Uterus (tissue), 4 donors: Measurements from ENCODE around the gene KIF1A. TPM values are rescaled to one million over a fixed set of nuclear protein-coding genes. Genes with fewer than 3 reads are reported as not detected.
"Not testable (repeated sequence)": the region's sequence is repeated elsewhere in the genome, so short reads cannot be mapped to it uniquely, and the experiment has no call there.

Experiments used
- DNase-seq, 2 donors: peaks; one replicate each; pipeline ENCODE4 v3.0.0-alpha.2; 2019 to 2020
- H3K27ac ChIP-seq, 2 donors: fragments of 200-600 bp; sonication (generic); 1 replicate in 1 of 2; 2 replicates in 1 of 2; pipeline ENCODE4 v1.5.1; 2016 to 2018
- H3K27me3 ChIP-seq, 2 donors: fragments of 200-600 bp; sonication (generic); one replicate each; pipeline ENCODE4 v1.5.1; 2018 to 2019; ENCODE audit warnings: control low read depth in 1 of 2
- H3K36me3 ChIP-seq, 2 donors: fragments of 200-600 bp; sonication (generic); one replicate each; pipeline ENCODE4 v1.5.1; 2019; ENCODE audit warnings: control low read depth in 1 of 2
- H3K4me1 ChIP-seq, 2 donors: fragments of 200-600 bp; sonication (generic); one replicate each; pipeline ENCODE4 v1.5.1; 2018 to 2019; ENCODE audit warnings: control low read depth in 1 of 2
- H3K4me3 ChIP-seq, 2 donors: fragments of 200-600 bp; sonication (generic); 1 replicate in 1 of 2; 2 replicates in 1 of 2; pipeline ENCODE4 v1.5.1; 2018 to 2019; ENCODE audit warnings: mild to moderate bottlenecking in 1 of 2
- H3K9me3 ChIP-seq, 2 donors: fragments of 200-600 bp; sonication (generic); one replicate each; pipeline ENCODE4 v1.5.1; 2019; ENCODE audit warnings: control low read depth in 1 of 2
- POLR2A ChIP-seq, 2 donors: fragments of 450-650 bp; IDR thresholded peaks; one replicate each; pipeline ENCODE4 v1.6.1; 2016; ENCODE audit warnings: antibody characterized with exemption in 2 of 2, mild to moderate bottlenecking in 1 of 2, moderate library complexity in 1 of 2
- intact Hi-C: fragments of 100-400 bp; cut with DNase I; formaldehyde crosslinking; loops from one replicate; pipeline ENCODE4 v1.15.1; 2023; ENCODE audit warnings: low total_unique reads
- total RNA-seq, 4 donors: library from RNA; depleted of rRNA in 3 of 4; stranded (reverse); fragments of >200 nt in 3 of 4; gene quantifications; one replicate each; pipeline versions ENCODE4 v1.1.0 to v1.2.4, GENCODE V29; 2014 to 2023
- TF ChIP-seq, protein P1 (sequence below), 4 experiments: fragments of 200-600 bp in 2 of 4; fragments of 450-650 bp in 2 of 4; sonication (generic) in 2 of 4; IDR thresholded peaks; one replicate each; pipeline ENCODE4 v1.5.1; 2016 to 2019; ENCODE audit warnings: antibody characterized with exemption in 4 of 4, mild to moderate bottlenecking in 2 of 4, moderate library complexity in 1 of 4
- donor health status: DM: yes; HTN: yes; CAD: no.

KIF1A gene
- total RNA-seq, 4 donors from 2014 or later, result 0.37 to 12.9 TPM; not detected in 2

DNA sequence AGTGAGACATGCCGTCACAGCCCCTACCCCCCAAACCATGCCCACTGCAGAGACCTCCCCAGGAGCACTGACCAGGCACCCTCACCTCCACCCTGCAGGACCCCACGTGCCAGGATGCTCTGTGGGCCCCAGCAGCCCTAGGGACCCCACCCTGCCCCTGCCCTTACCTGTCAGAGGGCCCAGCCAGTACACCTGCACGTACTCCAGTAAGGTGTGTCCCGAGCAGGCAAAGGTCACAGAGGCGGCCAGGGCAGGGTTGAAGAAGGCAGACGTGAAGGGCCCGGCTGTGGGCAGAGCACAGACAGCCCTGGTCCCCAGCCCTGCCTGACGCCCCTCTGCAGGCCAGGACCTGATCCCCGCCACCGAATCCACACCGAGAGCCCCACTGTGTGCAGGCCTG, 139.8 kb downstream of the KIF1A start:
- H3K27me3 ChIP-seq, H3K9me3 ChIP-seq, H3K4me3 ChIP-seq, H3K27ac ChIP-seq, H3K36me3 ChIP-seq, intact Hi-C loops, H3K4me1 ChIP-seq, DNase-seq: not testable (repeated sequence)

DNA sequence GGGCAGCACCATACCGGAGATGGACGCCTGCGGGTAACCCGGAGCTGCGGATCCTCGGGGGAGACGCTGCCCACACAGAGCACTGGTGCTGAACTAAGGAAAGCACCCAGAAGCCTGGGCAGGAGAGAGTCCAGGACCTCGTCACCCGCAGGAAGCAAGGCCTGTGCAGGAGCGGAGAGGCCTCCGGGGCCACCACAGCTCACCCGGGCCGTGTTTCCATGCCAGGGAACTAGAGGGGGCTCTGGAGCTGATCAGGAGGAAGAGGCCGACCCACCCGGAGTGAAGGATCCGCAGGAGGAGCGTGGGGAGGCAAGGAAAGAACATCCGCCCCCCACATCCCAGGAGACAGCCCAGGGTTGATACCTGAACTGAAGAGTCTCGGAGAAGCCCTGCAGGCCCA, 141.1 kb downstream of the KIF1A start:
- H3K36me3 ChIP-seq, H3K9me3 ChIP-seq, intact Hi-C loops: not testable (repeated sequence)

DNA sequence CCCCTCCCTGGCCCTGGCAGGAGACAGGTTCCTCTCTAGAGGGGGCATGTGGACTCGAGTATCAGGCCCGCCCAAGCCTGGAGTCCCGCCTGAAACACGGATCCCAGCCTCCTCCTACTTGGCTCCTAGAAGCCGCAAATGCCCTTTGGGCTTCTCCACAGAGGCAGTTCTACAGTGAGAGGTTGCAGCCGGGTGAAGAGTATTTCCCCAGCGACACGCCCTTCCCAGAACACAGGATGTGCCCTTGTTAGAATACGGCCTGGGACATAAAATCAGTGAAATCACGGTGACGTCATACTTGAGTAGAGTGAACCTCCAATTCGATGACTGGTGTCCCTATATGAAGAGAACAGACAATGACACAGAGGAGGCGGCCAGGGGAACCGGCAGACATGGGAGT, 142.0 kb downstream of the KIF1A start:
- DNase-seq, H3K36me3 ChIP-seq, intact Hi-C loops, H3K9me3 ChIP-seq, H3K4me1 ChIP-seq, H3K4me3 ChIP-seq, H3K27me3 ChIP-seq, H3K27ac ChIP-seq: not testable (repeated sequence)

More for the DNA sequence above, 141.1 kb downstream of the KIF1A start:
- H3K4me1 ChIP-seq, H3K27me3 ChIP-seq, H3K4me3 ChIP-seq, DNase-seq, H3K27ac ChIP-seq: not testable (repeated sequence)

DNA sequence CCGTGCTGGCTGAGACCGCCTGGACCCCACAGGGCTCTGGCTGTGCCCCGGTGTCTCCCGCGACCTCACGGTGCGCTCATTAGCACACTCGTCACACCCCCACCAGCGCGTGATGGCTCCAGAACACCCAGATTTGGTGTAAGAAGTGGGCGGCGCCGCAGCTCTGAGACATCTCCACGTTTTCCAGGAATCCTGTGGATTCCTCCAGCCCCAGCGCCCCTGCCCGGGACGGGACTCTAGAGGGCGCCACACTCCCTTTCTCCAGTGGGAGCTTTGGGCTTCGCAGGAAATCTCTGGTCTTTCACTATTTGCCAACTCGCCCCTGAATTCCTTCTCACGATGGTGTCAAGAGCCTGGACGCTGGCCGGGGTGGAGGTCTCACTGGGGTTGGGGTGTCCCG, 144.7 kb downstream of the KIF1A start:
- H3K4me3 ChIP-seq, H3K36me3 ChIP-seq, intact Hi-C loops, H3K27ac ChIP-seq, H3K4me1 ChIP-seq, DNase-seq, H3K27me3 ChIP-seq, H3K9me3 ChIP-seq: not testable (repeated sequence)

DNA sequence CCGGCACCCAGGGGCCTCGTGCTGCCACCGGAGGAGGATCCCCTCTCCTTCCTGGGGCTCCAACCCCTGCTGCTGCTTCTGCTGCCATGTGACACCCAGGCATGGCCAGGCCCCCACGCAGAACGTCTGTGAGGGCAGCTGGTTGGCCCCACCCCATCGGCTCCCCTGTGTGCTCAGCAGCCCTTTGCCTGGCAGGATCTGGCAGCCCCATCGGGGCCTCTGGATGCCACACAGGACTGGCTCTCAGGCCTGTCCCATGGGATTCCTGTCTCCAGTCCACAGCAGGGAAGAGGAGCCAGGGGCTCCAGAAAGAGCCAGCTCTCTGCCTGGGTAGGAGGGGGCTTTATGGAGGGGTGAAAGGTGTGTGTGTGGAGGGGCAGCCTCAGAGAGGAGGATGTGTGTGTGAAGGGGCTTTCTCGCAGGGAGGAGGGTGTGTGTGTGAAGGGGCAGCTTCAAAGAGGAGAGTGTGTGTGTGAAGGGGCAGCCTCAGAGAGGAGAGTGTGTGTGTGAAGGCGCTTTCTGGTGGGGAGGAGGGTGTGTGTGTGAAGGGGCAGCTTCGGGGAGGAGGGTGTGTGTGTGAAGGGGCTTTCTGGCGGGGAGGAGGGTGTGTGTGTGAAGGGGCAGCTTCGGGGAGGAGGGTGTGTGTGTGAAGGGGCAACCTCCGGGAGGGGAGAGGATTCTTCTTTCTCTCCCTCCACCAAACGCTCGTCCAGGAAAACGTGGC, 145.4 kb downstream of the KIF1A start:
- H3K27ac ChIP-seq, intact Hi-C loops, H3K9me3 ChIP-seq, DNase-seq, H3K36me3 ChIP-seq, H3K4me1 ChIP-seq, H3K4me3 ChIP-seq, H3K27me3 ChIP-seq: not testable (repeated sequence)

DNA sequence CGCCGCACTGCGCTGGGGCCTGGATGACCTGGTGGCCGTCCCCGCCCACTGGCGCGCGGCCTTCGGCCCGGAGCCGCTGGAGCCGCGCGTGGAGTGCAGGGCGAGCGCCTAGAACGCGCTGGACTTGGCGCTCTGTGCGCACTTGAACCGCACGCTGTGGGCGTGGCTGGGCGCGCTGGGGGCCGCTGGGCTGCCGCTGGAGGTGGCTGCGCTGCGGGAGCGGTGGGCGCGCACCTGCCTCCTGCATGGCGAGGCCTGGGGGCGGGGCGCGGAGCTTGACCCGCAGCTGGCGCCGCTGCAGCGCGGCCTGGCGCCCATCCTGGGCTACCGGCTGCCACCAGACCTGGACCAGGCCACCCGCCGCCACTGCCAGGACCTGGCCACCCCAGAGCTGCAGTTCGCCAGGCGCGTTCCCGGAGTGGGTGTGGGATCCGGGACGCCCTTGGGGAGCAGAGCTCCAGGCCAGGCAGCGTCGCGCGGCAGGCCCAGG, 147.3 kb downstream of the KIF1A start:
- no peak for DNase-seq
- TF ChIP-seq, protein P1, sequence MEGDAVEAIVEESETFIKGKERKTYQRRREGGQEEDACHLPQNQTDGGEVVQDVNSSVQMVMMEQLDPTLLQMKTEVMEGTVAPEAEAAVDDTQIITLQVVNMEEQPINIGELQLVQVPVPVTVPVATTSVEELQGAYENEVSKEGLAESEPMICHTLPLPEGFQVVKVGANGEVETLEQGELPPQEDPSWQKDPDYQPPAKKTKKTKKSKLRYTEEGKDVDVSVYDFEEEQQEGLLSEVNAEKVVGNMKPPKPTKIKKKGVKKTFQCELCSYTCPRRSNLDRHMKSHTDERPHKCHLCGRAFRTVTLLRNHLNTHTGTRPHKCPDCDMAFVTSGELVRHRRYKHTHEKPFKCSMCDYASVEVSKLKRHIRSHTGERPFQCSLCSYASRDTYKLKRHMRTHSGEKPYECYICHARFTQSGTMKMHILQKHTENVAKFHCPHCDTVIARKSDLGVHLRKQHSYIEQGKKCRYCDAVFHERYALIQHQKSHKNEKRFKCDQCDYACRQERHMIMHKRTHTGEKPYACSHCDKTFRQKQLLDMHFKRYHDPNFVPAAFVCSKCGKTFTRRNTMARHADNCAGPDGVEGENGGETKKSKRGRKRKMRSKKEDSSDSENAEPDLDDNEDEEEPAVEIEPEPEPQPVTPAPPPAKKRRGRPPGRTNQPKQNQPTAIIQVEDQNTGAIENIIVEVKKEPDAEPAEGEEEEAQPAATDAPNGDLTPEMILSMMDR (IDR thresholded peaks at IDR 0.05), result no peak
- TF ChIP-seq POLR2A (IDR thresholded peaks at IDR 0.05), result no peak
- intact Hi-C loops, result no loop called here
- H3K36me3 ChIP-seq, result no peaks in the 10 kb centered on the region
- H3K9me3 ChIP-seq, result no peaks in the 10 kb centered on the region
- H3K4me1 ChIP-seq, result no peaks in the 10 kb centered on the region
- no peak overlapping the region for H3K27ac ChIP-seq
- H3K27me3 ChIP-seq, result no peaks in the 10 kb centered on the region
- H3K4me3 ChIP-seq, result no peak overlapping the region

DNA sequence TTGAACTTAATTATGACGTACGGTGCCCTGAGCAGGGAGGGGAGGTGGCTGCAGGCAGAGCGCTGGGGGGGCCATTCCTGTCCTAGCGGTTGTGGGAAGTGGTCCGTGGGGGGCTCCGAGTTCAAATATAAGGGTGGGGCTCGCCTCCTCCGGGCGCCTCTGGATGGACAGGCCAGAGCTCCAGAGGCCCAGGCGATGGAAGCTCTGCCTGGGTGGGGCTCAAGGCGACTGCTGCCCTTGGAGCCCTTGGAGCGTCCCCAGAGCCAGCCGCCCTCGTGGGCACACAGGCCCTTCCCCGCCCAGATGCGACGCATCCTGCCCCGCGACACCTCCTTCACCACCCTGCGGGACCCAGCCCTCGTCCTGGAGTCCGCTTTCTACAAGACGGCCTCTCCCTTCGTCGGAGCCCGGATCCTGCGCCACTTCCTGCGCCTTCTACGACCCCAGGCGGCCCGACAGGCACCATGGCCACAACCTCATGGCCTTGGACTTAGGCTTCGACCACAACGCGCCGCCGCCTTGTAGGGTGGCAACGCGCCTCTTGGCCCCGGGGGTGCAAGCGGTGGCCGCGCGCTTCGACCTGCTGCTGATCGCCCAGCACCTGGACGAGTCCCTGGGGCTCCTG, 147.8 kb downstream of the KIF1A start:
- TF ChIP-seq, protein P1 (IDR thresholded peaks at IDR 0.05), result no peak
- no peak for TF ChIP-seq POLR2A (IDR thresholded peaks at IDR 0.05)
- H3K4me1 ChIP-seq, result no peaks in the 10 kb centered on the region
- DNase-seq, result no peak
- H3K27me3 ChIP-seq, result no peaks in the 10 kb centered on the region
- no peak overlapping the region for H3K4me3 ChIP-seq
- no peak overlapping the region for H3K27ac ChIP-seq
- no peaks in the 10 kb centered on the region for H3K9me3 ChIP-seq
- H3K36me3 ChIP-seq, result no peaks in the 10 kb centered on the region
- intact Hi-C loops, result no loop called here
